Neutrophil (primary cell): ENCODE measurements around the gene CTBP2.

ENCODE experiments used
- H3K27ac ChIP-seq: fragments of 200-600 bp; sonication (generic); 2 replicates; pipeline ENCODE4 v1.5.1; 2016; ENCODE audit warnings: mild to moderate bottlenecking, moderate library complexity
- H3K27me3 ChIP-seq: fragments of 200-600 bp; sonication (generic); 2 replicates; pipeline ENCODE4 v1.6.0; 2016; ENCODE audit warnings: mild to moderate bottlenecking
- H3K36me3 ChIP-seq: fragments of 200-600 bp; sonication (generic); 2 replicates; pipeline ENCODE4 v1.5.1; 2017
- H3K4me1 ChIP-seq, 2 experiments: fragments of 200-600 bp in 1 of 2; sonication (generic) in 1 of 2; 1 replicate in 1 of 2; 2 replicates in 1 of 2; pipeline versions ENCODE4 v1.5.1 to v1.6.1; 2013 to 2016; ENCODE audit warnings: low read depth in 1 of 2, low read length in 1 of 2, mild to moderate bottlenecking in 1 of 2, moderate library complexity in 1 of 2; ENCODE audit not compliant: control insufficient read depth in 1 of 2, insufficient read depth in 1 of 2
- H3K4me3 ChIP-seq, 2 experiments: fragments of 200-600 bp in 1 of 2; sonication (generic) in 1 of 2; 1 replicate in 1 of 2; 2 replicates in 1 of 2; pipeline ENCODE4 v1.5.1; 2013 to 2016; ENCODE audit warnings: low read depth in 1 of 2, low read length in 1 of 2, mild to moderate bottlenecking in 1 of 2, moderate library complexity in 1 of 2
- H3K9me3 ChIP-seq: fragments of 200-600 bp; sonication (generic); 2 replicates; pipeline ENCODE4 v1.5.1; 2016
- CTCF ChIP-seq: fragments of 200-600 bp; sonication (generic); IDR thresholded peaks from 2 replicates; pipeline ENCODE4 v1.5.1; 2016; ENCODE audit warnings: antibody characterized with exemption

The CTBP2 gene

GRCh38 chr10:125148528-125148927 is 11.8 kb downstream of the CTBP2 start:
- Histone ChIP-seq H3K4me1 (peaks cover 62 to 91% of the 10 kb centered on the region in 2 experiments), H3K36me3 (peaks cover 7% of the 10 kb centered on the region), H3K27me3 (no peaks in the 10 kb centered on the region), H3K27ac (peak overlapping the region; percentile 73), H3K4me3 (no peak overlapping the region), H3K9me3 (no peaks in the 10 kb centered on the region)
- no peak for TF ChIP-seq CTCF

- Histone ChIP-seq H3K4me1 (peaks cover 62 to 89% of the 10 kb centered on the region in 2 experiments), H3K36me3 (peaks cover 7% of the 10 kb centered on the region), H3K27me3 (no peaks in the 10 kb centered on the region), H3K27ac (peak overlapping the region; percentile 73), H3K9me3 (no peaks in the 10 kb centered on the region), H3K4me3 (no peak overlapping the region)
- no peak for TF ChIP-seq CTCF
Measured at GRCh38 chr10:125147971-125148439, 12.4 kb downstream of the CTBP2 start.

DNA sequence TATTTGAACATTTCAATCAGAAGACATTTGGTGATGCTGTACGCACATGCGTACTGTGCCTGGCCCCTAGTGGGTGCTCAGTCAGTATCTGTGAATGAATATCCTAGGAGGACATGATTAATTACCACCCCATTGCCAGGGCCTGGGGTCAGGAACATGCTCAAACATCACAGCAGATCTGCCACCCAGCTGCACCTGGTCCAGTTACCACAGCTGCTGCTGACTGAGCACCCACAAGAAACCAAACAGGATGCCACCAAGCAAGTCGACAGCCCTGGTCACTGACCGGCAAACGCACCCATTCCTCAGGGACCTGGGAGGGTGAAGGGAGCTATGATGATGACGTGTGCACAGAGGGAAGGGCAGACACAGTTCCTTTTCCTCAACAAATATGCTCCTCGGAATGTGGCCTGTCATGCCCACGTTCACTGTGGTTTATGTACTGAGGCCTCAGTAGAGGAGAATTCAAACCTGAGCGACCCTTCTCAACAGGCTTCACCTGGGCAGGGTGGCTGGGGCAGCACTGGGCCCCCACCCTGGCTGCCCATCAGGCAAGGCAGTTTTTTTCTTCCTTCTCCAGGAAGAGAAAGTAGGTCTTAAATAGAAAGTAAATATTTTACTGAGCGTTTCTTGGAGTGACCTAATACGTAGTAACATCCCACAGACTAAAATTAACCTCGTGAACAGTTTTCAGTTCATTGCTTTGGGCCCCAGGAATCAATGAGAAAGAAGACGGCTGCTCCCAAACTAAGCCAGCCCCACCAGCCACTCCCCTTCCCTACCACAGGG is 13.4 kb downstream of the CTBP2 start:
- no peak for TF ChIP-seq CTCF
- Histone ChIP-seq H3K27ac (peak overlapping the region; percentile 73), H3K27me3 (no peaks in the 10 kb centered on the region), H3K9me3 (no peaks in the 10 kb centered on the region), H3K36me3 (peaks cover 8% of the 10 kb centered on the region), H3K4me1 (peaks cover 57 to 86% of the 10 kb centered on the region in 2 experiments), H3K4me3 (no peak overlapping the region)

- no peaks in the 10 kb centered on the region for H3K27me3 ChIP-seq
- no peak for TF ChIP-seq CTCF
- no peak overlapping the region for H3K4me3 ChIP-seq
- H3K27ac ChIP-seq = no peak overlapping the region
- H3K36me3 ChIP-seq = peaks cover 7% of the 10 kb centered on the region
- no peaks in the 10 kb centered on the region for H3K9me3 ChIP-seq
- peaks cover 60 to 81% of the 10 kb centered on the region in 2 experiments for H3K4me1 ChIP-seq
Measured at GRCh38 chr10:125145636-125146035, 14.7 kb downstream of the CTBP2 start.

DNA sequence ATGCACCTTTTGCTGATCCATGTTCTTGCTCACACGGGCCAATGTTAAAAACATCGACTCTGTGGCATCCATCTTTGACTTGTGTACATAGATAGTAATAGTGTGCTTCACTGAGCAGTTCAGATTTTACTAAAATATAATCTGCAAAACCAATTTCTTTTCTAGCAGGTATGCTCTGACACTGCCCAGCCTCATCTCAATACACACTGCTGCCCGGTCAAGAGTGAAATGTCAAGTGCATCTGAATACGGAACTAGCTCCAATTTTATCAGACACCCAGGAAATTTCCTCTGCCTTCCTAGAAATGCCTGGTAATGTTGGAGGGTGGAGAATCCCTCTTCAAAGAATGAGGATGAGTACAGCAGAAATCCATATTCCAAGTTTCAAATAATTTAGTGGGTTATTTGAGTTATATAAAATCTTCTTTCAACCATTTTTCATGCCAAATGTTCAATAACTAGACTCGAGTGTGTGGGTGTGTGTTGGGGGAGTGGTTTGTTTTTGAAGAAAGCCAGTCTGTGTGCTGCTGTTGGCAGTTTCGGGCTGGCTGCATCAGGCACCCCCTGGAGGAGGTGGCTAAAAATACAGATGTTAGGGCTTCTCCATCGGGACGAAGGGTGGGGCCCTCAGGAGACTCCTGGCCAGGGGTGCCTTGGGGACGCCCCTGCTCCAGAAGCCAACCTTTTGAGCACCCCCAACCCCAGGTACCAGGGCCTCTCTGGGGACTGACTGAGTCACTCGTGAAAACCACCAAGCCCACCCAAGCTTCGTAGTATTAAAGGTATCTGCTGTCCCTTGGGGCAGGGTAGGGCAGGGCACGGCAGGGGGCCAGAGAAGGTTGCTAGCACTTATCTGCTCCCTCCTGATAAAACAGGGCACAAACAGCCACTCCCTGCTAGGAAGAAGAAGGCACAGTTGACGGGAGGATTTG is 15.4 kb downstream of the CTBP2 start:
- H3K36me3 ChIP-seq = peaks cover 7% of the 10 kb centered on the region
- no peak overlapping the region for H3K4me3 ChIP-seq
- TF ChIP-seq CTCF = no peak
- no peaks in the 10 kb centered on the region for H3K27me3 ChIP-seq
- peak overlapping the region; percentile 7 for H3K27ac ChIP-seq
- no peaks in the 10 kb centered on the region for H3K9me3 ChIP-seq
- peaks cover 56 to 76% of the 10 kb centered on the region in 2 experiments for H3K4me1 ChIP-seq
